GM15510 (cell line): ENCODE data around the gene FAXDC2.

Source experiments
- POLR2A ChIP-seq: IDR thresholded peaks from 3 replicates; pipeline ENCODE4 v1.6.1; 2011; ENCODE audit warnings: borderline replicate concordance; ENCODE audit not compliant: insufficient read length; ENCODE audit errors: extremely low read depth

FAXDC2 gene

DNA sequence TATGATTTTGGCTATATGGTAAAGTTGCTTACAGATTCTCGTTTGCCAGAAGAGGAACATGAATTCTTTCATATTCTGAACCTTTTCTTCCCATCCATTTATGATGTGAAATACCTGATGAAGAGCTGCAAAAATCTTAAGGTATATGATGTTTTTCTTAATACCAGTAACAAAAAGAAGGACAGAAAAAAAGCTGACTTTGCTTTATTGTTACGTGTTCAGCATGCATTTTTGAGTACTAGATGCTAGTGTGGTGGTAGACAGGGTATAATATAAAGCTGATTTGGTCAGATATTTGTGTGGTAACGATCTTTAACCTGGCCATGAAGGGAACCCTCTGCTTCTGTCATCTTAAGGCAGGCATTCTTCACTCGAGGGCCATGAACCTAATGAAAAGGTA is 21.3 kb upstream of the FAXDC2 start:
- no peak for TF ChIP-seq POLR2A

DNA sequence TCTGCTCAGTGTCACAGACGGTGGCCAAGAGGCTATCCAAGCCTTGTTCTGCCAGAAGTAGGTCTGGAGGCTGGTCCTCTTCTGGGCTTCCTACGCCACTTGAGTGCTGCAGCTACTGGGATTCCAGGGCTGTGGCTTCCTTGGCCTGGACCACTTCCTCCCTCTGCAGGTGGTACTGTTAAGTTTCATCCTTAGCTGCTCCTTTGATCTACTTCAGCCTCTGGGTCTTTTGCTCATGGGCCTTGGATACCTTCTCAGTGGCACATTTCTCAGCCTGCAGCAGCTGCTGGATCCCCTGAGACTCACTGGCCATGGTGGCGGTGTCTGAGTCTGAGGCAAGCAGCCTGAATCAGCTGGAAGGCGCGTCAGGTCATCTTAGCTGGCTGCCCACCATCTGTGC is 18.3 kb upstream of the FAXDC2 start:
- no peak for TF ChIP-seq POLR2A

DNA sequence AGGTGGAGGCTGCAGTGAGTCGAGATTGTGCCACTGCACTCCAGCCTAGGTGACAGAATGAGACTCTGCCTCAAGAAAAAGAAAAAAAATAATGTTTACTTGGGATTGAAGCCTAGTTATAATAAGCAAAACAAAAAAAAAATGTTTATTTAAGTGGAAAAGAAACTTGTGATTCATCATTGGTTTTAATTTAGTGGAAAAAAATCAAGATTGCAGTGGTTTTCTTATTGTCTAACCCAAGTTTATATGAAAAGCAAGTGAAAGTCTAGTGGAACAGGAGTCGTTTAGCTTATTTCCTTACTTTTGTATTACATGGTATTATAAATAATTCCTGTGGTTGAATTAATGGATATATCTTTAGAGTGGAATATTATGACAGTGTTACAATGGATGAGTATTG is 16.4 kb upstream of the FAXDC2 start:
- TF ChIP-seq POLR2A = no peak

DNA sequence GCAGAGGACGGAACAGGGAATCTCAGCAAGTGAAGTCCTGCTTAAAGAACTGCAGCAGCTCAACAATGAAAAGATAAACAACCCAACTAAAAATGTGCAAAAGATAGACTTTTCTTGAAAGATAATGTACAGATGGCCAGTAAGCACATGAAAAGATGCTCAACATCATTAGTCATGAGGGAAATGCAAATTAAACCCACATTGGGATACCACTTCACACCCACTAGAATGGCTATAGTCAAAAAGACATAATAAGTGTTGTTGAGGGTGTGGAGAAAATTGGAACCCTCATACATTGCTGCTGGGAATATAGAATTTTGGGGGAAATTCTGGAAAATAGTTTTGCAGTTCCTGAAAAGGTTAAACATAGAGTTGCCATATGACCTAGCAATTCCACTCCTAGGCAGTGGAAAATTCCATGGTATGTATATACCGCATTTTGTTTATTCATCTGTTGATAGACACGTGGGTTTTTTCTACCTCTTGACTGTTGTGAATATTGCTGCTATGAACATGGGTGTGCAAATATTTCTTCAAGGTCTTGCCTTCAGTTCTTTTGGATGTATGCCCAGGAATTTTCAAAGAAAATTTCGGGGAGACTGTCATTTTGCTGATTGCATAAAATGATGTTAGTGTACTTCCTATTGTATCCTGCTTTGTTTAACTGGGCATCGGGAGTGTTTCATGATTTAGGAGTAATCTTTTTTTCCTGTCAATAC is 15.2 kb upstream of the FAXDC2 start:
- TF ChIP-seq POLR2A = no peak

DNA sequence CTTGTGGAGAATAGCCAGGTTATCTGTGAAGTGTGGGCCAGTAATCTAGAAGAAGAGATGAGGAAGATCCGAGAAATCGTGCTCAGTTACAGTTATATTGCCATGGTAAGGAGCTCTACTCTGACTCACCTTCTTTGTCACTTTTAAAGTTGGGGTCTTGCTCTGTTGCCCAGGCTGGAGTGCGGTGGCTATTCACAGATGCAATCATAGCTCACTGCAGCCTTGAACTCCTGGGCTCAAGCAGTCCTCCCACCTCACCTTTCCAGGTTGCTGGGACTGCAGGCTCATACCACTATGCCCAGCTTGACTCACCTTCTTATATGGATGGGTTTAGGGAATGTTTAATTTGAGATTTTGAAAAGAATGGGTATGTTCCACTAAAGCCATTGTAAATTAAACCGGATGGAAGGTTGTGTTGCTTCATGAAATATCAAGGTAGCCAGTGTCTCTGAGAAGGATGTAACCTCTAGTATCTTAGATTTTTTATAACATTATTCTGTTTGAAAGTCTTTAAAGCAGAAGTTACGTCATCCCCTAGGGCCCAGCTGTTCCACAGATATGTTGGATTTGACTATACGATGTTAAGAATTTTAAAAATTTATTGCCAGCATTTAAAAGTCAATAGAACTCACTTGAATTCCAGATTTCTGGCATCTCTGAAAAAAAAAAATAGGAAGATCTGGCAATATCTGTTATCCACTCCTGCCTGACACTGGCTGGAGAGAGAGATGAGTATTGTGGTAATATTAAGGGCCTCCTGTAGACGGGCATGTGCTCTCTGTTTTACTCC is 13.1 kb upstream of the FAXDC2 start:
- TF ChIP-seq POLR2A = no peak

DNA sequence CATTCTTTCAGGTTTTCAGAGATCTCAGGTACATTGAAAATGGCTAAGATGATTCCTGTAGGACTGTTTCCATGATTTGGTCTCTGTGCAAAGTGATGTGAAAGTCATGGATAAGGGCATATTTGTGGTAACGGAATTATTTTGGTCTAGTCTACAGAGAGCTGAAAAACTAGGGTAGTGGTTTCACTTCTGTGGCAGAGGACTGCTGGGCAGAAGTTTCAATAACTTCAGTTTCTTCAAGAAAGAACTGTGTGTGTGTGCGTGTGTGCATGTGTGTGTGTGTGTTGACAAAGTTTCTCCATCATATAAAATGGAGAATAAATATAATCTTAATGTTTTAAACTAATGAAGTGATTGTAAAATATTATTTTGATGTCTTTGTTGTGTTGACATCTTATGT is 12.4 kb upstream of the FAXDC2 start:
- no peak for TF ChIP-seq POLR2A

DNA sequence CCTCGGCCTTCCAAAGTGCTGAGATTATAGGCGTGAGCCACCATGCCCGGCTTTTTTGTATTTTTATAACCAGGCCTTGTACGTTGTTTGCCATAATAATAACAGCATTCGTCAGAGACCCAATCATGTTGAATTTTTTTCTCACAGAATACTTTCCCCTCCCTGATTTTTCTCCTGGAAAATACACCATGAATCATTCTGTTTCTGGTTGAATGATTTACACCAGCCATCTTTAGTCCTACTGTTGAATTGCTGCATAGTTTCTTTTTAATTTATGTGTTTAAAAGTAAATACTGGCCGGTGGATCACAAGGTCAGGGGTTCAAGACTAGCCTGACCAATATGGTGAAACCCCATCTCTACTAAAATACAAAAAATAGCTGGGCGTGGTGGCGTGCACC is 11.5 kb upstream of the FAXDC2 start:
- no peak for TF ChIP-seq POLR2A

DNA sequence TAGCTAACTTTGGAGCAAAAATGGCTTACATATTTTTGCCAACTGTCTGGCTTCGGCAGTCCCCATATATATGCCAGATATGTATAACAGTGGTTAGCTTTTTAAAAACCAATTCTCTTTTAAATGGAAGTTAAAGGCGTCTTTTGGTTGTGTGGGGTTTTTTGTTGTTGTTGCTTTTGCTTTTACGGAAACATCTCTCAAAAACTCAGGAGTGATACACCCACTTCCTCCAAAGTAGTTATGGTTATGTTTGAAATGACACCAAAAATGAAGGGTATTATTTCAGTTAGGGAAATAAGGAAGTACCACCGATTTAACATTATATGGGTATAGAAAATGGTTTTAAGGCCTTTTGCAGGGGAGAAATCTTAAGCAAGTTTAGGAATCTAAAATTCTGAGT is 10.4 kb upstream of the FAXDC2 start:
- TF ChIP-seq POLR2A = no peak

DNA sequence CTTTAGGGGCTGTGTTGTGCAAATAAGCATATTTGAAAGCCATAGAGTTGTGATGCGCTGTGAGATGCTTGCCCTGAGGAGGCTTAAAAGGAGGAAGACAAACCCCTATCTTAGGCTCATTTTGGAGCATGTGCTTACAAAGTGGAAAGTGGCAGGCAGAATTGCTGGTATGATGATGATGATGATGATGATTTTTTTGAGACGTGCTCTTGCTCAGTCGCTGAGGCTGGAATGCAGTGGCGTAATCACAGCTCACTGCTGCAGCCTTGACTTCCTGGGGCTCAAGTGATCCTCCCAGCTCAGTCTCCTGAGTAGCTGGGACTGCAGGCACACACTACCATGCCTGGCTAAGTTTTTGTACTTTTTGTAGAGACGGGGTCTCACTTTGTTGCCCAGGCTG is 9.7 kb upstream of the FAXDC2 start:
- no peak for TF ChIP-seq POLR2A

DNA sequence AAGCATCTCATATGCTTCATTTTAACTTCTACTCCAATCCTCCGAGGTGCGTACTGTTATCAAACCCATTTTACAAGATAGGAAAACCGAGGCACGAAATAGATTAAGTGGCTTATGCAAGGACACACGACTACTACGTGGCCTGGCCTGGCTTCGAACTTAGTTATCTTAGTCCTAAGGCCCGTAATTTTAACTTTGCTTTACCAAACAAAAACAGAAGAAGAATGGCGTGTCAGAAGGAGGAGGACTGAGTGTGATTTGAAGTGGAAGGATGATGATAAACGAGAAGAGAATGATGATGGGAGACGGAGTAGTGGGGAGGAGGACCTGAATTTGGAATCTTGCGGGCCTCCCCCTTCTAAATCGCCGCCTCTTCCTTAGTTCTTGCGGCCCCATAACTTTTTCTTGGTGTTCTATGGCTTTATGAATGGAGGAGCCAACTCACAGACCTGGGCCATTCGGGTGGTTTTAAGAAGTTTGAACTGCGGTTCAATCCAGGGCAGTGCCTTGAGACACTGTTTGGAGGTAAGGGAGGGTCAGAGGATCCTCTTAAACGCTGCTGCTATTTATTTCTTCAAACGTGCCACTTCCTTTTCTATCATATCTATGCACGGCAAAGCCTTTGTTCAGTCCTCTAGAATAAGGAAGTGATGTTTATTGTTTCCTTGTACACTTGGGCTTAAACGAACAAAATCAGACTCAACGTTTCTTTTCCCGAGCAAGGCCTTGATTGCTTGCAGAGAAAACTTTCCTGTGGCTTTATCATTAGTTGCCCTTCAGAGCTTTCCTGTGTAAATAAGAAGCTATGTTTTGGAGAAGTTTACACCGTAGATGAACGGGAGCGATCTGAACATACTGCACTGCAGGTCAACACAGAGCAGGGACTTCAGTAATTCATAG is 8.8 kb upstream of the FAXDC2 start:
- TF ChIP-seq POLR2A = no peak

DNA sequence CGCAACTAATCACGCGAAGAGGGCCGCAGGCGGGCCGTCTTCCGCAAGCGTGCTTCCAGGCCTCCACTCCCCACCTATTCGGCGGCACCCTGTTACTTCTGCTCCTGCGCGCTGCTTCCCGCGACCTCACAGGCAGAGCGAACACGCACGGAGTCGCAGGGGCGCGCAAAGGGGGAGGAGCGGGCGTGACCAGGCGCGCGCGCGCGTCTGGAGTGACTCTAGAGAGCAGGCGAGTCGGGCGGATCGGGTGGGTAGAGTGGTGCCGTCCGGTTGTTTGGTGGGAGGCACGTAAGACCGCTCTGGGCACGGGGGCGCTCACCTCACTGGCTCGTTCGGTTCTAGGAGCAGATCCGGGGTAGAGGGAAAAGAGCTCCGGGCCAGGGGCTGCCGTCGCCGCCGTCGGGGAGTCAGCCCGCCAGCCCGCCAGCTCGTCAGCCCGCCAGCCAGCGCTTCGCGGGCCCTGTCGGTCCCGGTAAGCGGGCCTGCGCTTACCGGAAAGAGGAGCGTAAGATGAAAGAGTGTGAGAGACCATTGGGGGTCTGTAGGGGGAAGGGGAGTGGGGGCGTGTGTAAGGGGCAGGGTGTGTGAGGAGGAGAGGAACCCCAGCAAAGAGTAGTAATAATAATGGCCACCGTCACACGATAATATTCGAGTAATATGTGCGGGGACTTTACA is 8.0 kb upstream of the FAXDC2 start, which contains the start of gene CNOT8:
Gene CNOT8 (plus strand): TSS at position 331 of the 675 bp plus-strand sequence. CDS start 4,652 bp downstream, outside the sequence.
- TF ChIP-seq POLR2A = peak; percentile 82

DNA sequence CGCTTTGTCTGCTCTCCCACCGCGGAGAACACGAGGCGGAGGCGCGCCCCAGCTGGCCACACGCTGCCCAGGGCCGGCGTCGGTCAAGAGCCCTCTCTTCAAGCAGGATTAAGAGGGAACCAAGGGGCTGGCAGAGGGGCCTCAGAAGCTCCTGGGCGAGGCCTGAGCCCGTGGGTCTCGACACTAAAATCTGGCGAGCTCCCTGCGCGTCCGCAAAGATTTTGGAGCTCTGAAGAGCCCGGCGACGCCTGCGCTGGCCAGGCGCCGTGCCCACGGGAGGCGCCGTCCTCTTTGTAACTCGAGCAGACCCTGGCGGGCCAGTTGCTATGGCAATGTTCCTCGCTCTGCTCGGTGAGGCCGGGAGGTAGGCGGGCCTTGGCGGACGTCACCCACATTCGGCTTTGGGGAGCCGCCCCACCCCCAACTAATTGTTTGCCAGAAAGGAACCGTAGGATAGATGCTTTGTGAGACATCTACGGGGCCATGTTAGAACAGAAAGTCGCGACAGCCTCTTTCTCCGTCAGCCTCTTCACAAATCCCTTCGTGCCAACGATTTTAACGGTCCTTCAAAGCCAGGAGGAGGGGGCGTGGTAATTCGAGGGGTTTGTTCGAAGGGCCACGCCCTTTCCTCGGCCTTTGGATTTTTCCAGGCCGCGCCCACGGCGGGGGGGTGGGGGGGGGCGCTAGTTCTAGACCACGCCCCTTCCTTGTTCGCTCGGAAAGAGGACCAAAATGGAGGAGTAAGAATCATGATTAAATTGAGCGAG is 7.3 kb upstream of the FAXDC2 start:
- peak; percentile 28 for TF ChIP-seq POLR2A

DNA sequence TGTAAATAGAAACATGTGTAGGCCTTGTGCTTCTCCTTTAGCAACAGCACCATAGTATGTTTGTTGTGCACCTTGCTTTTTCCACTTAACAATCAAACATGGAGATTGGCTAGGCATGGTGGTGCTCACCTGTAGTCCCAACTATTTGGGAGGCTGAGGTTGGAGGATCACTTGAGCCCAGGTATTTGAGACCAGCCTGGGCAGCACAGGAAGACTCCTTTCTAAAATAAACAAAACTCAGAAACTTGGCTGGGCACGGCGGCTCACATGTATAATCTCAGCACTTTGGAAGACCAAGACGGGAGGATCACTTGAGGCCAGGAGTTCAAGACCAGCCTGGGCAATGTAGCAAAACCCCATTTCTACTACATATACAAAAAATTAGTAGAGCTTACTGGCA is 948 bp upstream of the FAXDC2 start:
- no peak for TF ChIP-seq POLR2A

DNA sequence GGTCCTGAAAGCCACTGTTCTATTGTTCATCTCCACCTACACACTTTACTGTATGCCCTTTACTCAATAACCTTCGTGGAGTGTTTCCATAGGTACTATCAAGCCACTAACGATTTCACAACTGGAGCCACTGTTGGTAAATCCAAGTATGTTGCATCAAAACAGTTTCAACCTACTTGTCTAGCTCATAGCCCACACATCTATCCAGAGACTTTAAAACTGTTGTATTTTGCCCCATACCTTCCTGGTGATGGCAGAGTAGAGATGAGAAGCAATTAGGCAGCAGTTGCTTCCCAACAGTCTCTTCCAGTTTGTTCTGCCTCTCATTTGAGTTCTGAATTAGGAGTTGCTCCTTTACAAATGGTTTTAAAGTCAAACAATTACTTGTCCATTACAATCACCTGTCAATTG is 607 bp downstream of the FAXDC2 start:
- TF ChIP-seq POLR2A = no peak
